ENCODE measurements around the gene LRIF1.
"Not testable (repeated sequence)": the region's sequence is repeated elsewhere in the genome, so short reads cannot be mapped to it uniquely, and the experiment has no call there.

Gene LRIF1

GRCh38 chr1:110948038-110948810 lies 15.5 kb downstream of the LRIF1 start:
- DNase-seq: no peak

GRCh38 chr1:110945626-110946025 lies 18.1 kb downstream of the LRIF1 start:
- DNase-seq: no peak

GRCh38 chr1:110944806-110945205 lies 18.9 kb downstream of the LRIF1 start:
- DNase-seq: no peak

GRCh38 chr1:110936567-110936966 lies 27.2 kb downstream of the LRIF1 start:
- no peak for DNase-seq

GRCh38 chr1:110931097-110931496 lies 32.6 kb downstream of the LRIF1 start:
- DNase-seq: not testable (repeated sequence)

- DNase-seq: no peak
These were observed 34.8 kb downstream of the LRIF1 start for GRCh38 chr1:110928904-110929303.

- DNase-seq: no peak
These were observed 35.5 kb downstream of the LRIF1 start for GRCh38 chr1:110928191-110928590.

GRCh38 chr1:110927484-110928075 lies 36.1 kb downstream of the LRIF1 start:
- DNase-seq: no peak

- DNase-seq: no peak
These were observed 41.8 kb downstream of the LRIF1 start for GRCh38 chr1:110921953-110922352.

- no peak for DNase-seq
These were observed 45.7 kb downstream of the LRIF1 start for GRCh38 chr1:110918016-110918415.

- DNase-seq: peak in 1 of 5 experiments; percentile 86
These were observed 46.9 kb downstream of the LRIF1 start for GRCh38 chr1:110916669-110917306.

- DNase-seq: no peak
These were observed 47.5 kb downstream of the LRIF1 start for GRCh38 chr1:110916274-110916668.

GRCh38 chr1:110915804-110916203 lies 47.9 kb downstream of the LRIF1 start:
- DNase-seq: no peak

GRCh38 chr1:110914676-110915075 lies 49.0 kb downstream of the LRIF1 start:
- no peak for DNase-seq

- no peak for DNase-seq
These were observed 50.9 kb downstream of the LRIF1 start for GRCh38 chr1:110912784-110913183.

- DNase-seq: no peak
These were observed 59.7 kb downstream of the LRIF1 start for GRCh38 chr1:110903853-110904500.

GRCh38 chr1:110902820-110903463 lies 60.8 kb downstream of the LRIF1 start:
- DNase-seq: no peak

- DNase-seq: no peak
These were observed 64.3 kb downstream of the LRIF1 start for GRCh38 chr1:110899458-110899843.

GRCh38 chr1:110898734-110899457 lies 64.8 kb downstream of the LRIF1 start:
- no peak for DNase-seq

- peak in 1 of 5 experiments; percentile 38 for DNase-seq
These were observed 66.0 kb downstream of the LRIF1 start for GRCh38 chr1:110897681-110898080.
